HepG2 (cell line): ENCODE measurements around the gene C7orf57. TPM values are rescaled to one million over a fixed set of nuclear protein-coding genes. Genes with fewer than 3 reads are reported as not detected.
A peak's percentile ranks its signal among the peaks of the same experiment; 100 is the strongest.

ENCODE experiments used
- ATAC-seq: fragments of 200-7000 bp; cut with Tn5 transposase; 3 replicates; pipeline ENCODE4 v1.9.1; 2020; ENCODE audit warnings: mild to moderate bottlenecking, moderate library complexity
- BruUV-seq: library from RNA; stranded (reverse); fragments of 400-500 nt; replicated peaks from 2 replicates; lab custom pipeline; 2021; lab: Mats Ljungman, UMichigan
- CTCF ChIA-PET: fragments of 300-600 bp; formaldehyde crosslinking; extraction: SDS; loops from one replicate; lab custom pipeline; 2021; ENCODE audit warnings: low total read pairs, inconsistent platforms, low intra/inter-chr PET ratio; lab: Yijun Ruan, JAX
- POLR2A ChIA-PET: fragments of 350-600 bp; sonication (Branson Sonifier 250); formaldehyde crosslinking; loops from one replicate; lab custom pipeline; 2020; ENCODE audit warnings: antibody characterized with exemption, inconsistent platforms; lab: Yijun Ruan, JAX
- DNase-seq: peaks from one replicate; pipeline ENCODE4 v3.0.0-alpha.2; 2015; ENCODE audit warnings: low spot score
- FAIRE-seq: peaks from 3 replicates; lab custom pipeline; 2011; peaks lifted over from hg19 to GRCh38; lab: Jason Lieb, UNC
- H2AFZ ChIP-seq: one replicate; pipeline ENCODE4 v1.6.1; 2011; ENCODE audit warnings: low read length, inconsistent platforms
- H3K27ac ChIP-seq: fragments of 300-600 bp; 3 replicates; pipeline ENCODE4 v1.8.0; 2011; ENCODE audit warnings: mixed run types, mild to moderate bottlenecking, mixed read lengths, low read length, inconsistent platforms; ENCODE audit not compliant: insufficient read depth; ENCODE audit errors: extremely low read length
- H3K27me3 ChIP-seq, 2 experiments: fragments of 200-600 bp in 1 of 2; 2 replicates in 1 of 2; 3 replicates in 1 of 2; pipeline versions ENCODE4 v1.6.0 to v1.8.0; 2011; ENCODE audit warnings: low read length in 2 of 2, mild to moderate bottlenecking in 2 of 2, moderate library complexity in 2 of 2, inconsistent platforms in 1 of 2; ENCODE audit not compliant: insufficient read depth in 2 of 2, control insufficient read depth in 1 of 2
- H3K36me3 ChIP-seq, 2 experiments: fragments of 200-600 bp in 1 of 2; replicated peaks in 1 of 2; 2 replicates in 1 of 2; 3 replicates in 1 of 2; pipeline versions ENCODE4 v1.5.1 to v1.8.0; 2011; ENCODE audit warnings: low read length in 2 of 2, inconsistent platforms in 1 of 2; ENCODE audit not compliant: insufficient read depth in 2 of 2, control insufficient read depth in 1 of 2
- H3K4me1 ChIP-seq: 2 replicates; pipeline ENCODE4 v1.5.1; 2012; ENCODE audit warnings: low read length, inconsistent platforms; ENCODE audit not compliant: insufficient read depth
- H3K4me2 ChIP-seq: 2 replicates; pipeline ENCODE4 v1.6.0; 2011; ENCODE audit warnings: low read depth, low read length, inconsistent platforms
- H3K4me3 ChIP-seq, 3 experiments: fragments of 200-600 bp in 1 of 3; sonication (generic), shearing (Covaris generic) in 1 of 3; replicated peaks in 1 of 3; 2 replicates each; pipeline ENCODE4 v1.5.1; 2011 to 2016; ENCODE audit warnings: low read length in 3 of 3, inconsistent platforms in 2 of 3, low read depth in 2 of 3, mild to moderate bottlenecking in 2 of 3, control low read depth in 1 of 3, mixed read lengths in 1 of 3; ENCODE audit not compliant: insufficient read depth in 1 of 3
- H3K79me2 ChIP-seq: one replicate; pipeline ENCODE4 v1.6.1; 2011; ENCODE audit warnings: low read length, inconsistent platforms; ENCODE audit not compliant: insufficient read depth
- H3K9ac ChIP-seq: 2 replicates; pipeline ENCODE4 v1.6.0; 2011; ENCODE audit warnings: mild to moderate bottlenecking, low read depth, low read length, inconsistent platforms; ENCODE audit not compliant: insufficient read depth
- H3K9me3 ChIP-seq: 2 replicates; pipeline ENCODE4 v1.5.1; 2012; ENCODE audit warnings: mild to moderate bottlenecking, low read length
- H4K20me1 ChIP-seq: 2 replicates; pipeline ENCODE4 v1.6.0; 2011; ENCODE audit warnings: inconsistent platforms, mild to moderate bottlenecking, low read length, moderate library complexity; ENCODE audit not compliant: insufficient read depth
- ATF4 ChIP-seq, 2 experiments: fragments of 450-650 bp in 1 of 2; sonication (generic) in 1 of 2; formaldehyde crosslinking; IDR thresholded peaks; 2 replicates each; pipeline versions ENCODE4 v1.5.0 to v1.8.0; 2020 to 2022; ENCODE audit warnings: mild to moderate bottlenecking in 1 of 2, missing genetic modification reagents in 1 of 2
- MAFK ChIP-seq, 2 experiments: IDR thresholded peaks in 1 of 2; conservative IDR thresholded peaks in 1 of 2; 2 replicates each; pipeline ENCODE4 v1.6.1; 2011; ENCODE audit warnings: improper control_type of control experiment in 2 of 2, low read length in 2 of 2
- ZNF367 ChIP-seq: sonication (generic); formaldehyde crosslinking; IDR thresholded peaks from 2 replicates; pipeline ENCODE4 v1.4.0; 2020; ENCODE audit warnings: missing genetic modification reagents, borderline replicate concordance
- ZNF792 ChIP-seq: IDR thresholded peaks from 2 replicates; pipeline ENCODE4 v1.6.1; 2016
- WGBS: methylation state at CpG from one replicate; pipeline ENCODE4 v1.1.6; 2017; ENCODE audit warnings: low lambda C conversion rate; 5-methylcytosine and 5-hydroxymethylcytosine counted together
- in situ Hi-C: cut with HindIII; loops from 2 replicates; pipeline ENCODE4 v1.10.0; 2017; ENCODE audit warnings: low pct_unique_long_range_greater_than_20kb; ENCODE audit not compliant: extremely low pct_ligation_motif_present
- intact Hi-C: fragments of 100-400 bp; cut with micrococcal nuclease; formaldehyde crosslinking; loops from one replicate; pipeline ENCODE4 v1.10.0; 2022; ENCODE audit not compliant: unreplicated experiment
- polyA plus RNA-seq, 8 experiments: library from polyadenylated mRNA; depleted of rRNA in 3 of 8; stranded (reverse) in 7 of 8; unstranded in 1 of 8; fragments of >200 nt; fragmentation: Illumina TruSeq in 4 of 8; extraction: Trizol in 4 of 8; gene quantifications; 2 replicates each; pipeline versions ENCODE4 v1.2.1 to v1.2.3, GENCODE V29; 2011 to 2016; ENCODE audit warnings: low read depth in 4 of 8, missing spikeins in 1 of 8, mixed read lengths in 1 of 8; ENCODE audit not compliant: insufficient read depth in 1 of 8
- total RNA-seq, 5 experiments: library from RNA; depleted of rRNA; stranded (reverse); fragments of >200 nt; fragmentation: Illumina TruSeq; extraction: Trizol; gene quantifications; 2 replicates each; pipeline ENCODE4 v1.2.3, GENCODE V29; 2016; ENCODE audit warnings: low read depth in 1 of 5
- TF ChIP-seq, protein P1 (sequence below): sonication (generic); formaldehyde crosslinking; IDR thresholded peaks from 2 replicates; pipeline ENCODE4 v1.4.0; 2020; ENCODE audit warnings: mild to moderate bottlenecking, low read depth, missing genetic modification reagents

The C7orf57 gene
- total and polyA plus RNA-seq, 2 of the 13 experiments (the other 11 are each of a cell fraction or from before 2014, with no cell fraction given): not detected

- Histone ChIP-seq H2AFZ (no peak overlapping the region), H3K79me2 (no peaks in the 10 kb centered on the region), H3K4me3 (no peak overlapping the region), H3K4me2 (no peak overlapping the region), H4K20me1 (no peaks in the 10 kb centered on the region), H3K9me3 (no peaks in the 10 kb centered on the region), H3K4me1 (peaks cover 53% of the 10 kb centered on the region), H3K27ac (no peak overlapping the region), H3K36me3 (no peaks in the 10 kb centered on the region), H3K27me3 (no peaks in the 10 kb centered on the region)
- no peak for FAIRE-seq
- in situ Hi-C loops: no loop called here
- ATAC-seq: no peak
- intact Hi-C loops: loop anchor here (5.0 kb wide), 1 partner anchor 49 kb away; the partner anchor contains the start of gene C7orf57
- POLR2A ChIA-PET: interaction anchor here (1.5 kb wide), 1 partner anchor 58 kb away, joined by 4 read pairs; no protein-coding TSS in a partner anchor
- 53% methylated on average over 1 of the region's 1 CpG for WGBS
- DNase-seq: no peak
- BruUV-seq: no TSS peak
- CTCF ChIA-PET: no interaction called here
- no peak for TF ChIP-seq ZNF792
- TF ChIP-seq MAFK (conservative IDR thresholded peaks at IDR 0.05 in 1 of 2, IDR thresholded peaks at IDR 0.05 in 1 of 2; ENCODE audit: low read length in 2 of 2): 0 out of 4 replicates have a peak, but pooled peaks of 1 of the 2 experiments have one; percentile 7
- TF ChIP-seq, all 625 proteins: peak for 1
- H3K9ac ChIP-seq: no peak overlapping the region
Measured at GRCh38 chr7:48085942-48086341, 50.6 kb downstream of the C7orf57 start.

DNA sequence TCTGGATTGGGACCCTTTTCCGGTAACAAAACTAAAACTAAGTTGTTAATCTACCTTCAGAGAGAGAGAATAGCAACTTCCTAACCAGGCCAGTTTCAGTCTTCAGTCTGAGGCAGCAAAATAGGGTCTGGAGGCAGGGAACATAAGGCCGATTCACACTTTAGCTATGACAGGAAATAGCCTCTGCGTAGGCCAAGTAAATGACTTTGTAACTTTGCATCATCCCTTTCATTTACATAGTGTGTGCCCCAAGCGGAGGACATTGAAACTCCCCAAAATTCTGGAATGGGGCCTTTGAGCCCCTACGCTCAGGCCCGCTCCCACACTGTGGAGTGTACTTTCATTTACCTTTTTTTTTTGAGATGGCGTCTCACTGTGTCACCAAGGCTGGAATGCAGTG lies 52.0 kb downstream of the C7orf57 start:
- Histone ChIP-seq H4K20me1 (no peaks in the 10 kb centered on the region), H3K27me3 (no peaks in the 10 kb centered on the region), H3K4me3 (peak overlapping the region in 1 of 3 experiments; percentile 5; a peak in 1 of 6 replicates), H3K79me2 (no peaks in the 10 kb centered on the region), H3K9me3 (no peaks in the 10 kb centered on the region), H3K4me2 (no peak overlapping the region), H3K36me3 (peaks cover 1 to 8% of the 10 kb centered on the region in 2 experiments; a peak in 1 of 5 replicates), H2AFZ (no peak overlapping the region), H3K27ac (no peak overlapping the region), H3K4me1 (peaks cover 53% of the 10 kb centered on the region), H3K9ac (no peak overlapping the region)
- WGBS: 82% methylated on average over 6 of the region's 7 CpGs
- no peak for DNase-seq
- ATAC-seq: no peak
- no TSS peak for BruUV-seq
- POLR2A ChIA-PET: interaction anchor here (3.4 kb wide), 1 partner anchor 53 kb away, joined by 34 read pairs; no protein-coding TSS in a partner anchor
- CTCF ChIA-PET: no interaction called here
- intact Hi-C loops: loop anchor here (5.0 kb wide), 1 partner anchor 50 kb away; the partner anchor contains the start of gene C7orf57
- TF ChIP-seq, protein P1, sequence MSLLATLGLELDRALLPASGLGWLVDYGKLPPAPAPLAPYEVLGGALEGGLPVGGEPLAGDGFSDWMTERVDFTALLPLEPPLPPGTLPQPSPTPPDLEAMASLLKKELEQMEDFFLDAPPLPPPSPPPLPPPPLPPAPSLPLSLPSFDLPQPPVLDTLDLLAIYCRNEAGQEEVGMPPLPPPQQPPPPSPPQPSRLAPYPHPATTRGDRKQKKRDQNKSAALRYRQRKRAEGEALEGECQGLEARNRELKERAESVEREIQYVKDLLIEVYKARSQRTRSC (CRISPR knock-in tag): no peak
- TF ChIP-seq ZNF367 (CRISPR knock-in tag): no peak
- 0 out of 4 replicates have a peak, but pooled peaks of 1 of the 2 experiments have one; percentile 20 for TF ChIP-seq ATF4 (CRISPR knock-in tag; IDR thresholded peaks at IDR 0.05)
- in situ Hi-C loops: no loop called here
- FAIRE-seq: no peak
